CD4-positive, alpha-beta T cell treated with Interleukin-17A for 1 hour (primary cell): ENCODE measurements around the gene USP17L26.
"Not testable (repeated sequence)": the region's sequence is repeated elsewhere in the genome, so short reads cannot be mapped to it uniquely, and the experiment has no call there.

Experiments used
- DNase-seq: peaks from one replicate; pipeline ENCODE4 v3.0.0-alpha.2; 2020

USP17L26 gene, protein sequence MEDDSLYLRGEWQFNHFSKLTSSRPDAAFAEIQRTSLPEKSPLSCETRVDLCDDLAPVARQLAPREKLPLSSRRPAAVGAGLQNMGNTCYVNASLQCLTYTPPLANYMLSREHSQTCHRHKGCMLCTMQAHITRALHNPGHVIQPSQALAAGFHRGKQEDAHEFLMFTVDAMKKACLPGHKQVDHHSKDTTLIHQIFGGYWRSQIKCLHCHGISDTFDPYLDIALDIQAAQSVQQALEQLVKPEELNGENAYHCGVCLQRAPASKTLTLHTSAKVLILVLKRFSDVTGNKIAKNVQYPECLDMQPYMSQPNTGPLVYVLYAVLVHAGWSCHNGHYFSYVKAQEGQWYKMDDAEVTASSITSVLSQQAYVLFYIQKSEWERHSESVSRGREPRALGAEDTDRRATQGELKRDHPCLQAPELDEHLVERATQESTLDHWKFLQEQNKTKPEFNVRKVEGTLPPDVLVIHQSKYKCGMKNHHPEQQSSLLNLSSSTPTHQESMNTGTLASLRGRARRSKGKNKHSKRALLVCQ

DNA sequence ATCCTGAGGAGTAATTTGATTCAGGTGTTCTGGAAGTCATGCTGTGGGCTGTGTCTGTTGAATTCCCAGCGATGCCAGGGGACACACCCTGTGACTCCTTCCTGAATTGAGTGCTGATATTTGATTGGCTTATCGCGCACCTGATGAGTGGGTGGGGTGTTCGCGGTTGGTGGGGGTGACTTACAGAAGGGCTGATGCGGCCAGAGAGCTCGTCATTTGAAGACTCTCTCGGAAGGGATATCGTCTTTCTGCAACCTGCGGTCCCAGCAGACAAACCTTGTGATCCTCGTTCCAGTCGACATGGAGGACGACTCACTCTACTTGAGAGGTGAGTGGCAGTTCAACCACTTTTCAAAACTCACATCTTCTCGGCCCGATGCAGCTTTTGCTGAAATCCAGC is at the start of gene USP17L26:
Gene USP17L26, plus strand, starts transcription at position 301 of the 400 bp plus-strand sequence. Its CDS starts 0 bp downstream, at position 301.
- not testable (repeated sequence) for DNase-seq

DNA sequence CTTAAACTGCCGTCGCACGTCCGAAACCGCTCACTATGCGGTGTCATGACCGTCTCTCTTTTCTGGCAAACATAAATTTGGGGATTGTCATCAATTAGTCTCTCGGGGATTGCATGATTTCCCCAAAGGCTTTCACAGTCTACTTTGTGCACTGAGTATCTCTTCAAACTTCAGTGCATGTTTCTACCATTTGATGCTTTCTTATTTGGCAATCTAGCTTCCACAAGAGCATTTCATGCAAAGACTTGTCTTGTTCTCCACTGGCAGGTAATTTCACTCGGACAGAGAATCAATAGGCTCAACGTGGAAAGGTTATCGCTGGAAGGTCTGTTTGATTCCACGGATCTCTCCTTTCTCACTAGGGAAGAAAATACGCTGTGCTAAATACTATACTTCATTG is 10.3 kb upstream of the USP17L26 start:
- not testable (repeated sequence) for DNase-seq

DNA sequence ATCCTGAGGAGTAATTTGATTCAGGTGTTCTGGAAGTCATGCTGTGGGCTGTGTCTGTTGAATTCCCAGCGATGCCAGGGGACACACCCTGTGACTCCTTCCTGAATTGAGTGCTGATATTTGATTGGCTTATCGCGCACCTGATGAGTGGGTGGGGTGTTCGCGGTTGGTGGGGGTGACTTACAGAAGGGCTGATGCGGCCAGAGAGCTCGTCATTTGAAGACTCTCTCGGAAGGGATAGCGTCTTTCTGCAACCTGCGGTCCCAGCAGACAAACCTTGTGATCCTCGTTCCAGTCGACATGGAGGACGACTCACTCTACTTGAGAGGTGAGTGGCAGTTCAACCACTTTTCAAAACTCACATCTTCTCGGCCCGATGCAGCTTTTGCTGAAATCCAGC is 9.6 kb upstream of the USP17L26 start, which contains the start of gene USP17L24:
Gene USP17L24, plus strand, starts transcription at position 301 of the 400 bp plus-strand sequence. Its CDS starts 0 bp downstream, at position 301.
- not testable (repeated sequence) for DNase-seq

DNA sequence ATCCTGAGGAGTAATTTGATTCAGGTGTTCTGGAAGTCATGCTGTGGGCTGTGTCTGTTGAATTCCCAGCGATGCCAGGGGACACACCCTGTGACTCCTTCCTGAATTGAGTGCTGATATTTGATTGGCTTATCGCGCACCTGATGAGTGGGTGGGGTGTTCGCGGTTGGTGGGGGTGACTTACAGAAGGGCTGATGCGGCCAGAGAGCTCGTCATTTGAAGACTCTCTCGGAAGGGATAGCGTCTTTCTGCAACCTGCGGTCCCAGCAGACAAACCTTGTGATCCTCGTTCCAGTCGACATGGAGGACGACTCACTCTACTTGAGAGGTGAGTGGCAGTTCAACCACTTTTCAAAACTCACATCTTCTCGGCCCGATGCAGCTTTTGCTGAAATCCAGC is 4.8 kb upstream of the USP17L26 start, which contains the start of gene USP17L25:
Gene USP17L25, plus strand, starts transcription at position 301 of the 400 bp plus-strand sequence. Its CDS starts 0 bp downstream, at position 301.
- not testable (repeated sequence) for DNase-seq

DNA sequence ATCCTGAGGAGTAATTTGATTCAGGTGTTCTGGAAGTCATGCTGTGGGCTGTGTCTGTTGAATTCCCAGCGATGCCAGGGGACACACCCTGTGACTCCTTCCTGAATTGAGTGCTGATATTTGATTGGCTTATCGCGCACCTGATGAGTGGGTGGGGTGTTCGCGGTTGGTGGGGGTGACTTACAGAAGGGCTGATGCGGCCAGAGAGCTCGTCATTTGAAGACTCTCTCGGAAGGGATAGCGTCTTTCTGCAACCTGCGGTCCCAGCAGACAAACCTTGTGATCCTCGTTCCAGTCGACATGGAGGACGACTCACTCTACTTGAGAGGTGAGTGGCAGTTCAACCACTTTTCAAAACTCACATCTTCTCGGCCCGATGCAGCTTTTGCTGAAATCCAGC is 4.6 kb downstream of the USP17L26 start, which contains the start of gene USP17L5:
Gene USP17L5, plus strand, starts transcription at position 301 of the 400 bp plus-strand sequence. Its CDS starts 0 bp downstream, at position 301.
- DNase-seq, result not testable (repeated sequence)

DNA sequence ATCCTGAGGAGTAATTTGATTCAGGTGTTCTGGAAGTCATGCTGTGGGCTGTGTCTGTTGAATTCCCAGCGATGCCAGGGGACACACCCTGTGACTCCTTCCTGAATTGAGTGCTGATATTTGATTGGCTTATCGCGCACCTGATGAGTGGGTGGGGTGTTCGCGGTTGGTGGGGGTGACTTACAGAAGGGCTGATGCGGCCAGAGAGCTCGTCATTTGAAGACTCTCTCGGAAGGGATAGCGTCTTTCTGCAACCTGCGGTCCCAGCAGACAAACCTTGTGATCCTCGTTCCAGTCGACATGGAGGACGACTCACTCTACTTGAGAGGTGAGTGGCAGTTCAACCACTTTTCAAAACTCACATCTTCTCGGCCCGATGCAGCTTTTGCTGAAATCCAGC is 9.4 kb downstream of the USP17L26 start, which contains the start of gene USP17L27:
Gene USP17L27, plus strand, starts transcription at position 301 of the 400 bp plus-strand sequence. Its CDS starts 0 bp downstream, at position 301.
- DNase-seq, result not testable (repeated sequence)

DNA sequence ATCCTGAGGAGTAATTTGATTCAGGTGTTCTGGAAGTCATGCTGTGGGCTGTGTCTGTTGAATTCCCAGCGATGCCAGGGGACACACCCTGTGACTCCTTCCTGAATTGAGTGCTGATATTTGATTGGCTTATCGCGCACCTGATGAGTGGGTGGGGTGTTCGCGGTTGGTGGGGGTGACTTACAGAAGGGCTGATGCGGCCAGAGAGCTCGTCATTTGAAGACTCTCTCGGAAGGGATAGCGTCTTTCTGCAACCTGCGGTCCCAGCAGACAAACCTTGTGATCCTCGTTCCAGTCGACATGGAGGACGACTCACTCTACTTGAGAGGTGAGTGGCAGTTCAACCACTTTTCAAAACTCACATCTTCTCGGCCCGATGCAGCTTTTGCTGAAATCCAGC is 14.1 kb downstream of the USP17L26 start, which contains the start of gene USP17L28:
Gene USP17L28, plus strand, starts transcription at position 301 of the 400 bp plus-strand sequence. Its CDS starts 0 bp downstream, at position 301.
- not testable (repeated sequence) for DNase-seq

DNA sequence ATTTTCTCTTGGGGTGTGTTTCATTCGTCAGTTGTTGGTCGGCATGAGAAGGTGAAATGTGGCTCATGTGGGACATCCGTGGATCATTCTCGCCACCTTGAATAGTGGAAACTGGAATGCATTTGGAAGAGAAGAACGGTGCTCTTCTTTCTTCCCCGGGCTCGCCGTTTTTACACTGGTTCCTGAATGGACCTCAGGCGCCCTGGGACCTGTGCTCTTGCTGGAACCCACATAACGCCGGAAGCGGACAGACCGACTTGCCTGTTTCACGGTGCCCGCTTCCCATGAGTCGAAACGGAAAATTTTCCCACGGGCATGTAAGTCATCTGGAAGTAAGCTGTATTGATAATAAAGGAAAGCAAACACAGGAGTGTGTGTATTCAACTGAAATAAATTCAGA is 16.4 kb downstream of the USP17L26 start:
- not testable (repeated sequence) for DNase-seq

DNA sequence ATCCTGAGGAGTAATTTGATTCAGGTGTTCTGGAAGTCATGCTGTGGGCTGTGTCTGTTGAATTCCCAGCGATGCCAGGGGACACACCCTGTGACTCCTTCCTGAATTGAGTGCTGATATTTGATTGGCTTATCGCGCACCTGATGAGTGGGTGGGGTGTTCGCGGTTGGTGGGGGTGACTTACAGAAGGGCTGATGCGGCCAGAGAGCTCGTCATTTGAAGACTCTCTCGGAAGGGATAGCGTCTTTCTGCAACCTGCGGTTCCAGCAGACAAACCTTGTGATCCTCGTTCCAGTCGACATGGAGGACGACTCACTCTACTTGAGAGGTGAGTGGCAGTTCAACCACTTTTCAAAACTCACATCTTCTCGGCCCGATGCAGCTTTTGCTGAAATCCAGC is 18.9 kb downstream of the USP17L26 start, which contains the start of gene USP17L29:
Gene USP17L29, plus strand, starts transcription at position 301 of the 400 bp plus-strand sequence. Its CDS starts 0 bp downstream, at position 301.
- DNase-seq, result not testable (repeated sequence)

DNA sequence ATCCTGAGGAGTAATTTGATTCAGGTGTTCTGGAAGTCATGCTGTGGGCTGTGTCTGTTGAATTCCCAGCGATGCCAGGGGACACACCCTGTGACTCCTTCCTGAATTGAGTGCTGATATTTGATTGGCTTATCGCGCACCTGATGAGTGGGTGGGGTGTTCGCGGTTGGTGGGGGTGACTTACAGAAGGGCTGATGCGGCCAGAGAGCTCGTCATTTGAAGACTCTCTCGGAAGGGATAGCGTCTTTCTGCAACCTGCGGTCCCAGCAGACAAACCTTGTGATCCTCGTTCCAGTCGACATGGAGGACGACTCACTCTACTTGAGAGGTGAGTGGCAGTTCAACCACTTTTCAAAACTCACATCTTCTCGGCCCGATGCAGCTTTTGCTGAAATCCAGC is 28.4 kb downstream of the USP17L26 start, which contains the start of gene USP17L30:
Gene USP17L30, plus strand, starts transcription at position 301 of the 400 bp plus-strand sequence. Its CDS starts 0 bp downstream, at position 301.
- not testable (repeated sequence) for DNase-seq

DNA sequence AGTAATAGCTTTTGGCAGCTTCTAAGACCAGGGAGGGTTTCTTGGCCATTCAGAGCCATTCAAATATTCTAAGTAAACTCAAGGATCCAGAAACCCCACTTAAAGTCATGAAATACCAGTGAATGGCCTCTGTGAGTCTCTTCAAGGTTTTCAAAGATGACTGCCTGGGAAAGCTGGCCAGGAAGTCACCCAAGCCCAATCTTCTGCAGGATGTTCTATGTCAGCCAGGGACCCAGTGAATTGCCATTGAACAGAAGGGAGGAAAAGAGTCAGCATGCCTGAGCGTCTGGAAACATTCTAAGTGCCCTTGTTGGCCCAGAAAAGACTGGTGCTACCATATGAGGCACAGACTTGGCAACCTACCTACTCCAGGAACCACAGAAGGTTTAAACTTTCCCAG is 45.4 kb downstream of the USP17L26 start:
- DNase-seq, result not testable (repeated sequence)

DNA sequence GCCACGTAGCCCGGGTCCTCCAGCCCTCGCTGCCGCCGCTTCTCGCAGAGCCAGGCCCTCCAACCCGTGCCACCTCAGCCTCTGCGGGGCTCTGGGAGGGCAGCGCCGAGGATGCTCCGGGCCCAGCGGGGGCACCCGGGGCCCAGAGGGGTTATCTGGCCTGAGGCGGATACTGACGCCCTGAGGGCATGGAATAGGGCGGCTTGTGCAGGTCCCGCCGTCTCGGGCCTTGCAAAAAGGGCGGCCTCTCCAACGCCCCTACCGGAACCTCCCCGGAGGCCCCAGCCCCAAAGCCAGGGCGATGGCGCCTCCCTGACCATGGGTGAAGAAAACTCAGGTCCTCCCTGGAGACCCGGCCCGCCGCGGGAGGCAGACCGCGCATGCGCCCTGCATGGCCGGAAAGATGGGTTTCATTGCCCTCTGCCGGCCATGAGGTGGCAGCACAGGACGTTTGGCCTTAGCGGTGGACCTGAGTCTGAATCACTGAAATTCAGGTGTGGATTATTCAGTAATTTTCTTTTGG is 46.6 kb downstream of the USP17L26 start:
- DNase-seq, result peak; percentile 64

DNA sequence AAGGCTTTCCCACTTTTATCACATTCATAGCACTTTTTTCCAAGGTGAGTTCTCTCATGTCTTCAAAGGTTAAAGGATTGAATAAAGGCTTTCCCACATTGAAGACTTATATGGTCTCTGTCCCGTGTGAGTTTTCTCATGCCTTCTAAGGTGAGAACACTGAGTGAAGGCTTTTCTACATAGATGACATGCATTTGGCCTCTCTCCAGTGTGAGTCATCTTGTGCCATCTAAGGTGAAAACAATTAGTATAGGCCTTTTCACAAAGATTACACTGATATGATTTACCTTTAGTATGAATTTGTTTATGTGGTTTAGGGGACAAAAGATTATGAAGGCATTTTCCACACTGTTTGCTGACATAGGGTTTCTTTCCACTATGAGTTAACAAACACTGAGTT is 49.7 kb downstream of the USP17L26 start:
- DNase-seq, result no peak
